SH-SY5Y (cell line): Measurements from ENCODE around the gene ATP6V0A4.
A peak's percentile ranks its signal among the peaks of the same experiment; 100 is the strongest.

Experiments used
- GATA2 ChIP-seq: IDR thresholded peaks from 2 replicates; pipeline ENCODE4 v1.6.1; 2011; ENCODE audit warnings: mild to moderate bottlenecking, low read depth, low read length
- GATA3 ChIP-seq: IDR thresholded peaks from 2 replicates; pipeline ENCODE4 v1.6.1; 2011; ENCODE audit warnings: low read depth, mild to moderate bottlenecking, low read length, moderate library complexity

The ATP6V0A4 gene

DNA sequence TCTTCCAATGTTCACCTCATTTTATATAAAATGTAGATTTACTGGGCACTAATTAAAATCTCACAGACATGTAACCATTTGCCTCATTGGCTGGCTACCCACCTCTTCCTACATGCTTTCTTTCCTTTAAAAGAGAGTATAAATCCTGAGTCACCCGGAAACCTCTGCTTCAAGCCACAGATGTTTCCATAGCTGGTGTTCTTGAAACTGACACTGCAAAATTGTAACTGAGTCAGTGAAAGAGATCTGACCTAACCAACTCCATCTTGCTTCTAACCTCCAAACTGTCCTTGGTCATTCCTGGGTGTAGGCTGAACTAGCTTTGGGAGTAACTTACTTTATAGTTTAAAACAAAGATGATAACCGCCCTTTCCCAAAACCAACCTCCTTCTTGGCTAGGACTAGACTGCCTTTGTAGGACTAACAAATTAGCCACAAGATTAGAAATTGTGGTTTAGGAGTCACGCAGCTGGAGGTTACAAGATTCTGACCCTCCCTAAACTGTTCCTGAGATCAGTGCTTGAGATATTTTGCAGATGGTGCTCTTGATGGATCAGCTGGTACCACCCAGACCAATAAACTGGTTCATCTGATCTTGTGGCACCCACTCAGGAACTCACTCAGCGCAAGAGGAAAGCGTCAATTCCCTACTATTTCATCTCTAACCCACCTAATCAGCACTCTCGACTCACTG is 130.3 kb downstream of the ATP6V0A4 start:
- TF ChIP-seq GATA2 = no peak
- no peak for TF ChIP-seq GATA3

DNA sequence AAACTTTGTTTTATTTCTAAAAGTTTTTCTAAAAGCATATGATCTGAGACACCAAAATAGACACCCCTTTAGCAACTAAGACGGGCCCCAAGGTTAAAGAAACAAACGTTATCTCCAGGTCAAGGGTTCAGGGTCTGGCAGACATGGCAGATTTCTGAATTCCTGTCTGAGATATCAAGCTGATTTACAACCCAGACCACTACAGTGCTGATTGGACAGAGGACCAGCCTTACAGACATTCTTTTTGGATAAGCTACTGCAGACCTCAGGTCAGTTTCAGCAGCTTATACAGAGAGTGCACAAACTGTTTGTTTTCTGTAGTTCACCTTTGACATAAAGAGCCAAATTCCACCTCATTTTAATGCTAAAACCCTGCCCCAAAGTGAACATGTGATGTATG is 131.6 kb downstream of the ATP6V0A4 start:
- TF ChIP-seq GATA2 = peak; percentile 80
- TF ChIP-seq GATA3 = peak; percentile 32; the same call in 1 of the 2 replicates

GRCh38 chr7:138665669-138666140 is 132.3 kb downstream of the ATP6V0A4 start:
- TF ChIP-seq GATA3 (no peak), GATA2 (no peak)

DNA sequence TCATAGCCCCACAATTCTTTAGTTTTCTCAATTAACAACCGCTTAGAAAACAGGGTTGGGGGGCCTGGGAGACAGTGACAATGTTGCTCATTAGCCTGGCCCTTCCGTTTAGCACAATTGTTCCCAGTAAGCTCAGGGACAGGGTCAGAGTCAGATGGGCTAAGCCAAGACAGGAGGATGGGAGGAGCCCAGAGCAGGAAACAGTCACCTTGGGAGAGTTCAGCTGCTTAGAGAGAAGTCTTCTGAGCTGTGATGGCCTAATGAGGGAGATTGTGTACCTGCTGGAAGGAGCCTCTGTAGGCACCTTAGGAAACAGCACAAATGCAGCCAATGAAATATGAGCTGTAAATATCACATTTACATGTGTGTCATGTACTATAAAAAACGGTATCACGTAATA is 132.7 kb downstream of the ATP6V0A4 start:
- TF ChIP-seq GATA3 (no peak), GATA2 (no peak)

DNA sequence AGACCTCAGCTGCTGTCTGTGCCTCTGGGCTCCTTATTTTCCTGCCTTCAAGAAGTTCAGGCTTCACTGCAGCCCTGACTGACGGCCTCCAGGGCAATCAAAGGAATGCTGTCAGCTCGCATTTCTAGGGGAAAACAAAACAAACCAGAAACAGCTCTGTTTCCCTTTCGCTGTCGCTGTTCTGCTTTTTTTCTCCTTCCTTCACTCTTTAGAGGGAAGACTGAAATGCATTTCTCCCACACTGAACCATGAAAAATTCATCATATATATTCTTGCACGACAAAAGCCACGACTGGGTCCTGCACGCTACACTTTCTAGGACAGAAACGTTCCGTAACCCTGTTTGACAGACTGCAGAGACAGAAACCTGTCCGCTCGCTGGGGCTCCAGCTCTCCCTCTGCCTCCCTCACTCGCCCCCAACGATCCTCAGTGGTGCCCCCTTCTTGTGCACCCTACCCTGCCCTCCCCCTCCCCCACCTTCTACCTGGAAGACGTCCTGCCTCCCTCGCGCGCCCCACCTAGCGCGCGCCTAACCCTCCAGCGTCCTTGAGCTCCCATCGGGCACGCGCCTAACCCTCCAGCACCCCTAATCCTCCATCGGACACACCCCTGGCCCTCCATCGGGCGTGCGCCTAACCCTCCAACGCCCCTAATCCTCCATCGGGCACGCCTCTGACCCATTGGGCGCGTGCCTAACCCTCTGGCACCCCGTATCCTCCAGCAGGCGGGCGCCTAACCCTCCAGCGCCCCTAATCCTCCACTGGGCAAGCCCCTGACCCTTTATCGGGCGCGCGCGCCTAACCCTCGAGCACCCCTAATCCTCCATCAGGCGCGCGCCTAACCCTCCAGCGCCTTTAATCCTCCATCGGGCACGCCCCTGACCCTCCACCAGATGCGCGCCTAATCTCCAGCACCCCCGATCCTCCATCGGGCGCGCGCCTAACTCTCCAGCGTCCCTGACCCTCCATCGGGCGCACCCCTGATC is 134.0 kb downstream of the ATP6V0A4 start:
- no peak for TF ChIP-seq GATA2
- no peak for TF ChIP-seq GATA3

- TF ChIP-seq GATA3 = no peak
- no peak for TF ChIP-seq GATA2
Measured at GRCh38 chr7:138662991-138663320, 135.0 kb downstream of the ATP6V0A4 start.

GRCh38 chr7:138662076-138662990 is 135.7 kb downstream of the ATP6V0A4 start:
- peak; percentile 77 for TF ChIP-seq GATA2
- peak; percentile 66 for TF ChIP-seq GATA3

DNA sequence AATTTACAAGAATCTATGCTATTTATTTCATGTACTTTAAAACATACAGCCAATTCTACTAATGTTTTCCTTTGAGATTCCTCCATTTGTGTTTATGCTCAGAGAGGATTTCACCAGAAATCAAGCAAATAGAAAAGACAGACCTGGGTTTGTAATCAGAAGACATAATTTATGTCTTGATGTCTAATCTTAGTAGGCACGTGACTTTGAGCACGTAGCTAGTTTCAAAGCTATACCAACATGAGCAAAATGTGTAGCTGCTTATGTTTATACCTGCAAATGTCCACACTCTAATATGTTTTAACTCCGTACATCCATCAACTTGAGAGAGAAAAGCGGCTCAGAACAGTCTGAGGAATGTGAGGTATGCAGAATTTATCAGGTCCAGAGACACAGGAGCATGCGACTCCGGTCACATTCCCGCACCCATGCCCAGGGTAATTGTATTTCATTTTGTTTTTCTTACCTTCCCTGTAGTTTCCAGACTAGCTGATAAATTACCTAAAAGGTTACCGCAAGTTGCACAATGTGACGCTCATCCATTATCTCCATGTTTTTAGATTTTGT is 136.8 kb downstream of the ATP6V0A4 start:
- TF ChIP-seq GATA2 (no peak), GATA3 (no peak)

- no peak for TF ChIP-seq GATA2
- TF ChIP-seq GATA3 = no peak
Measured at GRCh38 chr7:138658889-138659288, 139.1 kb downstream of the ATP6V0A4 start.

DNA sequence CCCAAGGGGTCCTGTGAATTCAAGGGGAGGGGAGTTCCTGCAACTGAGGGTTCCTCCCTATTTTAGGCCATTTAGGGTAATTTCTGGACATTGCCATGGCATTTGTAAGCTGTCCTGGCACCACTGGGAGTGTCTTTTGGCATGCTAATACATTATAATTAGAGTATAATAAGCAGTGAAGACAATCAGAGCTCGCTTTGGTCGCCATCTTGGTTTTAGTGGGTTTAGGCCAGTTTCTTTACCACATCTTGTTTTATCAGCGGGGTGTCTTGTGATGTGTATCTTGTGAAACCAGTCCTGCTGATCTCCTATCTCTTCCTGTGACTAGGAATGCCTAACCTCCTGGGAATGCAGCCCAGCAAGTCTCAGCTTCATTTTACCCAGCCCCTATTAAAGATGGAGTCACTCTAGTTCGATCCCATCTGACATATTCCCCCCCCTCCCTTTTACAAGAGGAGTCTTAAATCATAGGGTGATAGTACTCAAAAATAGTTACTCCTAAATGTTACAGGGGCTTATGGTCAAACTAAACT is 140.1 kb downstream of the ATP6V0A4 start:
- TF ChIP-seq GATA3 = no peak
- no peak for TF ChIP-seq GATA2

DNA sequence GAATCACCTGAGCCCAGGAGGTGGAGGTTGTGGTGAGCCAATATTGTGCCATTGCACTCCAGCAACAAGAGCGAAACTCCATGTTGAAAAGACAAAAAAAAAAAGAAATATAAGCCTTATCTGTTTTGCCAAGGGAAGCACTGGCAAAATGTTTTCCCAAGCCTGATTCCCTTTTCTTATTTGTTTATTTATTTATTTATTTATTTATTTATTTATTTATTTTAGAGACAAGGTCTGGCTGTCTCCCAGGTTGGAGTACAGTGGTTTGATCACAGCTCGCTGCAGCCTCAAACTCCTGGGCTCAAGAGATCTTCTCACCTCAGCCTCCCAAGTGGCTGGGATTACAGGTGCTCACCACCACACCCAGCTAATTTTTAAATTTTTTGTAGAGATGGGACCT is 141.0 kb downstream of the ATP6V0A4 start:
- TF ChIP-seq GATA3 = no peak
- no peak for TF ChIP-seq GATA2
